Measurements from ENCODE around the gene CNGB1. TPM values are rescaled to one million over a fixed set of nuclear protein-coding genes. Genes with fewer than 3 reads are reported as not detected.
A peak's percentile ranks its signal among the peaks of the same experiment; 100 is the strongest.

CNGB1 gene
- total and polyA plus RNA-seq, 2 of the 13 experiments (the other 11 are each of a cell fraction or from before 2014, with no cell fraction given): 0.02 to 0.15 TPM

GRCh38 chr16:57949595-57950238 is 21.2 kb downstream of the CNGB1 start:
- Histone ChIP-seq H3K27ac (ENCODE audit: extremely low read length, insufficient read depth, low read length) (no peak overlapping the region), H3K79me2 (ENCODE audit: insufficient read depth, low read length) (no peaks in the 10 kb centered on the region), H3K9me3 (ENCODE audit: low read length) (no peaks in the 10 kb centered on the region), H3K4me1 (ENCODE audit: insufficient read depth, low read length) (no peaks in the 10 kb centered on the region), H3K27me3 (ENCODE audit: control insufficient read depth in 1 of 2, insufficient read depth in 2 of 2, low read length in 2 of 2) (peaks cover 0 to 13% of the 10 kb centered on the region in 2 experiments; a peak in 2 of 5 replicates), H3K36me3 (replicated peaks in 1 of 2; ENCODE audit: control insufficient read depth in 1 of 2, insufficient read depth in 2 of 2, low read length in 2 of 2) (no peaks in the 10 kb centered on the region), H3K4me2 (ENCODE audit: low read depth, low read length) (no peak overlapping the region), H3K4me3 (replicated peaks in 1 of 3; ENCODE audit: insufficient read depth in 1 of 3, low read depth in 2 of 3, low read length in 3 of 3) (no peak overlapping the region), H4K20me1 (ENCODE audit: insufficient read depth, low read length) (peaks cover 4% of the 10 kb centered on the region; the same call in 1 of the 2 replicates), H2AFZ (ENCODE audit: low read length) (no peak overlapping the region), H3K9ac (ENCODE audit: insufficient read depth, low read depth, low read length) (no peak overlapping the region)
- ChIA-PET CTCF (ENCODE audit: low intra/inter-chr PET ratio, low total read pairs) (no interaction called here), POLR2A (no interaction called here)
- WGBS (ENCODE audit: low lambda C conversion rate): 10% methylated on average over 5 of the region's 5 CpGs
- no peak for ATAC-seq
- TF ChIP-seq ZNF207 (IDR thresholded peaks at IDR 0.05; ENCODE audit: borderline replicate concordance) (no peak), CEBPB (IDR thresholded peaks at IDR 0.05; ENCODE audit: borderline replicate concordance, low read depth, low read length) (peak; percentile 77)
- TF ChIP-seq, protein P1, sequence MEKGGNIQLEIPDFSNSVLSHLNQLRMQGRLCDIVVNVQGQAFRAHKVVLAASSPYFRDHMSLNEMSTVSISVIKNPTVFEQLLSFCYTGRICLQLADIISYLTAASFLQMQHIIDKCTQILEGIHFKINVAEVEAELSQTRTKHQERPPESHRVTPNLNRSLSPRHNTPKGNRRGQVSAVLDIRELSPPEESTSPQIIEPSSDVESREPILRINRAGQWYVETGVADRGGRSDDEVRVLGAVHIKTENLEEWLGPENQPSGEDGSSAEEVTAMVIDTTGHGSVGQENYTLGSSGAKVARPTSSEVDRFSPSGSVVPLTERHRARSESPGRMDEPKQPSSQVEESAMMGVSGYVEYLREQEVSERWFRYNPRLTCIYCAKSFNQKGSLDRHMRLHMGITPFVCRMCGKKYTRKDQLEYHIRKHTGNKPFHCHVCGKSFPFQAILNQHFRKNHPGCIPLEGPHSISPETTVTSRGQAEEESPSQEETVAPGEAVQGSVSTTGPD (CRISPR knock-in tag; IDR thresholded peaks at IDR 0.05): no peak
- no TSS peak for BruUV-seq (replicated peaks)
- DNase-seq (ENCODE audit: low spot score): no peak
- FAIRE-seq: no peak
- intact Hi-C loops (cut with micrococcal nuclease; ENCODE audit: unreplicated experiment) (no loop called here), in situ Hi-C loops (cut with HindIII; ENCODE audit: extremely low pct_ligation_motif_present, low pct_unique_long_range_greater_than_20kb) (no loop called here)

GRCh38 chr16:57949013-57949412 is 21.9 kb downstream of the CNGB1 start:
- H3K4me2 ChIP-seq (ENCODE audit: low read depth, low read length): no peak overlapping the region
- no TSS peak for BruUV-seq (replicated peaks)
- peaks cover 0 to 13% of the 10 kb centered on the region in 2 experiments; a peak in 2 of 5 replicates for H3K27me3 ChIP-seq (ENCODE audit: control insufficient read depth in 1 of 2, insufficient read depth in 2 of 2, low read length in 2 of 2)
- ChIA-PET CTCF (ENCODE audit: low intra/inter-chr PET ratio, low total read pairs) (no interaction called here), POLR2A (no interaction called here)
- H3K27ac ChIP-seq (ENCODE audit: extremely low read length, insufficient read depth, low read length): no peak overlapping the region
- WGBS (ENCODE audit: low lambda C conversion rate): 10% methylated on average over 2 of the region's 2 CpGs
- no peak overlapping the region for H2AFZ ChIP-seq (ENCODE audit: low read length)
- peaks cover 4% of the 10 kb centered on the region; the same call in 1 of the 2 replicates for H4K20me1 ChIP-seq (ENCODE audit: insufficient read depth, low read length)
- in situ Hi-C loops (cut with HindIII; ENCODE audit: extremely low pct_ligation_motif_present, low pct_unique_long_range_greater_than_20kb) (no loop called here), intact Hi-C loops (cut with micrococcal nuclease; ENCODE audit: unreplicated experiment) (no loop called here)
- FAIRE-seq (no peak), DNase-seq (ENCODE audit: low spot score) (no peak), ATAC-seq (no peak)
- no peak overlapping the region for H3K9ac ChIP-seq (ENCODE audit: insufficient read depth, low read depth, low read length)
- no peaks in the 10 kb centered on the region for H3K4me1 ChIP-seq (ENCODE audit: insufficient read depth, low read length)
- no peak overlapping the region for H3K4me3 ChIP-seq (replicated peaks in 1 of 3; ENCODE audit: insufficient read depth in 1 of 3, low read depth in 2 of 3, low read length in 3 of 3)
- H3K79me2 ChIP-seq (ENCODE audit: insufficient read depth, low read length): no peaks in the 10 kb centered on the region
- no peaks in the 10 kb centered on the region for H3K9me3 ChIP-seq (ENCODE audit: low read length)
- no peaks in the 10 kb centered on the region for H3K36me3 ChIP-seq (replicated peaks in 1 of 2; ENCODE audit: control insufficient read depth in 1 of 2, insufficient read depth in 2 of 2, low read length in 2 of 2)
- TF ChIP-seq CEBPZ (IDR thresholded peaks at IDR 0.05; ENCODE audit: low read length) (no peak), ZNF263 (CRISPR knock-in tag; IDR thresholded peaks at IDR 0.05) (no peak), ZBTB25 (CRISPR knock-in tag; IDR thresholded peaks at IDR 0.05) (no peak), HMGXB4 (CRISPR knock-in tag; IDR thresholded peaks at IDR 0.05; ENCODE audit: borderline replicate concordance in 1 of 2, low read depth in 1 of 2) (no peak), PCBP1 (IDR thresholded peaks at IDR 0.05; ENCODE audit: borderline replicate concordance, low read depth, low read length) (no peak)

Data from HepG2 (cell line).